Activated CD4-positive, alpha-beta T cell treated with anti-CD3 and anti-CD28 coated beads for 36 hours (primary cell): ENCODE data around the gene GPATCH2L. TPM values are rescaled to one million over a fixed set of nuclear protein-coding genes. Genes with fewer than 3 reads are reported as not detected.

Experiments used
- ATAC-seq: fragments of 200-7000 bp; cut with Tn5 transposase; one replicate; pipeline ENCODE4 v1.10.0; 2021; ENCODE audit warnings: mild to moderate bottlenecking, moderate library complexity
- CTCF ChIA-PET: fragments of 350-600 bp; sonication (Branson Sonifier 250); formaldehyde crosslinking; loops from one replicate; lab custom pipeline; 2021; ENCODE audit warnings: antibody characterized with exemption; lab: Charles Lee
- POLR2A ChIA-PET: fragments of 350-600 bp; sonication (Branson Sonifier 250); formaldehyde crosslinking; loops from one replicate; lab custom pipeline; 2021; ENCODE audit warnings: antibody characterized with exemption, inconsistent platforms; lab: Charles Lee
- DNase-seq: peaks from one replicate; pipeline ENCODE4 v3.0.0-alpha.2; 2020
- H3K27ac Mint-ChIP-seq: one replicate; pipeline ENCODE4 v1.8.0; 2021; ENCODE audit warnings: mixed read lengths
- H3K27me3 Mint-ChIP-seq: one replicate; pipeline ENCODE4 v1.8.0; 2021; ENCODE audit warnings: mixed read lengths
- H3K36me3 Mint-ChIP-seq: one replicate; pipeline ENCODE4 v1.8.0; 2021; ENCODE audit warnings: low read depth, mixed read lengths
- H3K4me1 Mint-ChIP-seq: one replicate; pipeline ENCODE4 v1.8.0; 2021; ENCODE audit warnings: mixed read lengths
- H3K4me3 Mint-ChIP-seq: one replicate; pipeline ENCODE4 v1.8.0; 2021; ENCODE audit warnings: mild to moderate bottlenecking, moderate library complexity, mixed read lengths
- H3K9me3 Mint-ChIP-seq: one replicate; pipeline ENCODE4 v1.8.0; 2021; ENCODE audit warnings: low read depth, mixed read lengths
- intact Hi-C, 2 experiments: fragments of 100-400 bp; cut with DNase I in 1 of 2; cut with micrococcal nuclease in 1 of 2; formaldehyde crosslinking; loops; one replicate each; pipeline versions ENCODE4 v1.14.2 to v1.15.1; 2022 to 2024; cut with DNase I, micrococcal nuclease
- total RNA-seq, 2 experiments: library from RNA; stranded (reverse); gene quantifications; one replicate each; pipeline ENCODE4 v1.2.3, GENCODE V29; 2021

Gene GPATCH2L
- total RNA-seq, 2 experiments from 2014 or later: 43.0 to 47.2 TPM

- DNase-seq: no peak
- peaks cover 49% of the 10 kb centered on the region for H3K27me3 Mint-ChIP-seq
- no peak for ATAC-seq
- ChIA-PET POLR2A (no interaction called here), CTCF (no interaction called here)
- intact Hi-C loops: no loop called here
- no peak overlapping the region for H3K27ac Mint-ChIP-seq
- peaks cover 6% of the 10 kb centered on the region for H3K4me1 Mint-ChIP-seq
- no peak overlapping the region for H3K4me3 Mint-ChIP-seq
- no peaks in the 10 kb centered on the region for H3K36me3 Mint-ChIP-seq
- peaks cover 9% of the 10 kb centered on the region for H3K9me3 Mint-ChIP-seq
These were observed 12.7 kb upstream of the GPATCH2L start for GRCh38 chr14:76138758-76139723.

GRCh38 chr14:76143642-76144041, 8.1 kb upstream of the GPATCH2L start:
- CTCF ChIA-PET: no interaction called here
- POLR2A ChIA-PET: no interaction called here
- intact Hi-C loops: no loop called here

GRCh38 chr14:76146976-76147375, 4.7 kb upstream of the GPATCH2L start:
- peaks cover 6% of the 10 kb centered on the region for H3K4me1 Mint-ChIP-seq
- peaks cover 17% of the 10 kb centered on the region for H3K9me3 Mint-ChIP-seq
- ChIA-PET CTCF (no interaction called here), POLR2A (no interaction called here)
- no peak overlapping the region for H3K27ac Mint-ChIP-seq
- no peak for ATAC-seq
- DNase-seq: no peak
- no peaks in the 10 kb centered on the region for H3K27me3 Mint-ChIP-seq
- H3K4me3 Mint-ChIP-seq: no peak overlapping the region
- intact Hi-C loops: no loop called here
- peaks cover 1% of the 10 kb centered on the region for H3K36me3 Mint-ChIP-seq

More at GRCh38 chr14:76143642-76144041, 8.1 kb upstream of the GPATCH2L start:
- peaks cover 17% of the 10 kb centered on the region for H3K27me3 Mint-ChIP-seq
- H3K36me3 Mint-ChIP-seq: no peaks in the 10 kb centered on the region
- H3K4me1 Mint-ChIP-seq: no peaks in the 10 kb centered on the region
- no peak overlapping the region for H3K4me3 Mint-ChIP-seq
- no peak overlapping the region for H3K27ac Mint-ChIP-seq
- DNase-seq: no peak
- ATAC-seq: no peak
- peaks cover 12% of the 10 kb centered on the region for H3K9me3 Mint-ChIP-seq

- POLR2A ChIA-PET: no interaction called here
- DNase-seq (no peak), ATAC-seq (no peak)
- Mint-ChIP-seq H3K27ac (no peak overlapping the region), H3K27me3 (no peaks in the 10 kb centered on the region), H3K9me3 (peaks cover 12% of the 10 kb centered on the region), H3K36me3 (peaks cover 8% of the 10 kb centered on the region), H3K4me3 (no peak overlapping the region), H3K4me1 (peaks cover 24% of the 10 kb centered on the region)
- intact Hi-C loops: no loop called here
- CTCF ChIA-PET: interaction anchor here (1.1 kb wide), 1 partner anchor 8 kb away, joined by 4 read pairs; no protein-coding TSS in a partner anchor
These were observed 2.5 kb upstream of the GPATCH2L start for GRCh38 chr14:76149196-76149595.

GRCh38 chr14:76152333-76152681, 585 bp downstream of the GPATCH2L start:
- Mint-ChIP-seq H3K27ac (peak overlapping the region; percentile 95), H3K9me3 (peaks cover 10% of the 10 kb centered on the region), H3K27me3 (no peaks in the 10 kb centered on the region), H3K4me3 (peak overlapping the region; percentile 92), H3K4me1 (peaks cover 52% of the 10 kb centered on the region), H3K36me3 (peaks cover 34% of the 10 kb centered on the region)
- intact Hi-C loops: loop anchor here in 1 of 2 experiments (5.0 to 10.0 kb wide), 4 partner anchors 872 to 1305 kb away; partner anchors contain the start of genes AHSA1, CIPC, EIF2B2 and IRF2BPL
- ATAC-seq (peak; percentile 90), DNase-seq (peak; percentile 89)
- POLR2A ChIA-PET: interaction anchor here (0.6 kb wide), 2 partner anchors 9 to 284 kb away, joined by 3 to 4 read pairs; no protein-coding TSS in a partner anchor
- CTCF ChIA-PET: interaction anchor here (0.5 to 1.6 kb wide), 5 partner anchors 14 to 559 kb away, joined by 3 to 5 read pairs (median 3); no protein-coding TSS in a partner anchor

GRCh38 chr14:76153919-76154318, 2.2 kb downstream of the GPATCH2L start:
- Mint-ChIP-seq H3K4me1 (peaks cover 65% of the 10 kb centered on the region), H3K27ac (no peak overlapping the region), H3K4me3 (peak overlapping the region; percentile 40), H3K36me3 (peaks cover 46% of the 10 kb centered on the region), H3K27me3 (no peaks in the 10 kb centered on the region), H3K9me3 (peaks cover 10% of the 10 kb centered on the region)
- ATAC-seq (no peak), DNase-seq (no peak)
- intact Hi-C loops: loop anchor here in 1 of 2 experiments (5.0 to 10.0 kb wide), 4 partner anchors 871 to 1303 kb away; partner anchors contain the start of genes AHSA1, CIPC, EIF2B2 and IRF2BPL
- CTCF ChIA-PET: interaction anchor here (0.6 to 0.8 kb wide), 2 partner anchors 12 to 21 kb away, joined by 3 read pairs; no protein-coding TSS in a partner anchor
- POLR2A ChIA-PET: no interaction called here

- no peak overlapping the region for H3K27ac Mint-ChIP-seq
- no peaks in the 10 kb centered on the region for H3K27me3 Mint-ChIP-seq
- ATAC-seq (no peak), DNase-seq (no peak)
- POLR2A ChIA-PET: no interaction called here
- CTCF ChIA-PET: interaction anchor here (0.6 kb wide), 1 partner anchor 11 kb away, joined by 3 read pairs; no protein-coding TSS in a partner anchor
- peak overlapping the region; percentile 42 for H3K4me3 Mint-ChIP-seq
- H3K36me3 Mint-ChIP-seq: peaks cover 53% of the 10 kb centered on the region
- peaks cover 10% of the 10 kb centered on the region for H3K9me3 Mint-ChIP-seq
- intact Hi-C loops: loop anchor here in 1 of 2 experiments (5.0 to 10.0 kb wide), 4 partner anchors 870 to 1303 kb away; partner anchors contain the start of genes AHSA1, CIPC, EIF2B2 and IRF2BPL
- peaks cover 67% of the 10 kb centered on the region for H3K4me1 Mint-ChIP-seq
These were observed 2.9 kb downstream of the GPATCH2L start for GRCh38 chr14:76154539-76155126.

- CTCF ChIA-PET: no interaction called here
- Mint-ChIP-seq H3K9me3 (peaks cover 3% of the 10 kb centered on the region), H3K4me1 (peaks cover 27% of the 10 kb centered on the region), H3K4me3 (no peak overlapping the region), H3K27ac (no peak overlapping the region), H3K36me3 (peaks cover 62% of the 10 kb centered on the region), H3K27me3 (no peaks in the 10 kb centered on the region)
- intact Hi-C loops: no loop called here
- POLR2A ChIA-PET: no interaction called here
- no peak for DNase-seq
- no peak for ATAC-seq
These were observed 12.1 kb downstream of the GPATCH2L start for GRCh38 chr14:76163668-76164363.

GRCh38 chr14:76168531-76168930, 16.8 kb downstream of the GPATCH2L start:
- H3K27ac Mint-ChIP-seq: no peak overlapping the region
- no peak for ATAC-seq
- H3K9me3 Mint-ChIP-seq: peaks cover 3% of the 10 kb centered on the region
- peaks cover 63% of the 10 kb centered on the region for H3K36me3 Mint-ChIP-seq
- DNase-seq: no peak
- intact Hi-C loops: no loop called here
- peaks cover 16% of the 10 kb centered on the region for H3K4me1 Mint-ChIP-seq
- ChIA-PET CTCF (no interaction called here), POLR2A (no interaction called here)
- no peak overlapping the region for H3K4me3 Mint-ChIP-seq
- H3K27me3 Mint-ChIP-seq: no peaks in the 10 kb centered on the region

- POLR2A ChIA-PET: no interaction called here
These were observed 18.1 kb downstream of the GPATCH2L start for GRCh38 chr14:76169776-76170175.

More at GRCh38 chr14:76169776-76170175, 18.1 kb downstream of the GPATCH2L start:
- no peaks in the 10 kb centered on the region for H3K27me3 Mint-ChIP-seq
- no peak overlapping the region for H3K4me3 Mint-ChIP-seq
- peaks cover 3% of the 10 kb centered on the region for H3K9me3 Mint-ChIP-seq
- ATAC-seq (no peak), DNase-seq (no peak)
- H3K27ac Mint-ChIP-seq: no peak overlapping the region
- CTCF ChIA-PET: interaction anchor here (0.7 kb wide), 1 partner anchor 13 kb away, joined by 3 read pairs; no protein-coding TSS in a partner anchor
- intact Hi-C loops: no loop called here
- H3K4me1 Mint-ChIP-seq: peaks cover 10% of the 10 kb centered on the region
- H3K36me3 Mint-ChIP-seq: peaks cover 52% of the 10 kb centered on the region
